Natural killer cell treated with Interleukin-12 subunit alpha and Interleukin-12 subunit beta and Interleukin-15 and Interleukin-18, amount 100 ng/mL, for 72 hours (primary cell): ENCODE measurements around the gene AKR1C1. TPM values are rescaled to one million over a fixed set of nuclear protein-coding genes. Genes with fewer than 3 reads are reported as not detected.
"Not testable (repeated sequence)": the region's sequence is repeated elsewhere in the genome, so short reads cannot be mapped to it uniquely, and the experiment has no call there.

Experiments
- ATAC-seq, 2 donors: fragments of 150-1000 bp; cut with Tn5 transposase in 1 of 2; sonication (Bioruptor Pico), chemical (Tn5 transposase) in 1 of 2; 2 replicates each; pipeline ENCODE4 v1.10.0; 2021
- DNase-seq: peaks from one replicate; pipeline ENCODE4 v3.0.0; 2022; ENCODE audit warnings: low spot score
- H3K27ac Mint-ChIP-seq, 2 donors: 1 replicate in 1 of 2; 2 replicates in 1 of 2; pipeline ENCODE4 v1.8.0; 2022; ENCODE audit warnings: mixed read lengths in 2 of 2, mild to moderate bottlenecking in 1 of 2, moderate library complexity in 1 of 2
- H3K27me3 Mint-ChIP-seq, 2 donors: 1 replicate in 1 of 2; 2 replicates in 1 of 2; pipeline ENCODE4 v1.8.0; 2022; ENCODE audit warnings: mixed read lengths in 2 of 2
- H3K36me3 Mint-ChIP-seq: one replicate; pipeline ENCODE4 v1.8.0; 2022; ENCODE audit warnings: mixed read lengths
- H3K4me1 Mint-ChIP-seq, 2 donors: 1 replicate in 1 of 2; 2 replicates in 1 of 2; pipeline ENCODE4 v1.8.0; 2022; ENCODE audit warnings: low read depth in 2 of 2, mixed read lengths in 2 of 2, mild to moderate bottlenecking in 1 of 2
- H3K4me3 Mint-ChIP-seq: one replicate; pipeline ENCODE4 v1.8.0; 2022; ENCODE audit warnings: mixed read lengths
- H3K9me3 Mint-ChIP-seq: 2 replicates; pipeline ENCODE4 v1.8.0; 2022; ENCODE audit warnings: mixed read lengths
- total RNA-seq, 2 donors: library from RNA; stranded (reverse); gene quantifications; one replicate each; pipeline ENCODE4 v1.2.3, GENCODE V29; 2022

AKR1C1 gene
- total RNA-seq, 2 donors from 2014 or later: 0.28 to 1.0 TPM

DNA sequence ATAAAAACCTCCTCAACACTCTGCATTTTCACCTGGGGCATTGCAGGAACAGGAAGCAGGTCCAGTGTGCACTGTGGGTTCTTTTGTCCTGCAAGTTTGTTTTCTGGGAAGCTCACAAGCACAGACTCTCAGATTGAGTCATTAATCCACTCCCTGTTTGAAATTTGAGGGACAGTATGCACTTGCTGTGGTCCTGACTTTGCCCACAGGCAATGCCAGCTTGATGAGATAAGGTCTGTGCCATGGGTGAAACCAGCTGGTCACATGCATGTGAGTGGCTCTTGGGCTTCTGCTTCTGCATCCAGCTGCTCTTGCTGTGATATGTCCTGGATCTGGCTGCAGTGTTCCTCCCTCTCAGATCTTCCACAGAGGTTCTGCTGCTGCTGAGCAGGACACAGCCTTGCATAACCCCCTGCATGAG is 62.3 kb downstream of the AKR1C1 start:
- not testable (repeated sequence) for H3K4me1 Mint-ChIP-seq, H3K27ac Mint-ChIP-seq, H3K9me3 Mint-ChIP-seq, DNase-seq, H3K4me3 Mint-ChIP-seq, ATAC-seq, H3K36me3 Mint-ChIP-seq
- peaks cover 8 to 29% of the 10 kb centered on the region in 2 donors for H3K27me3 Mint-ChIP-seq

DNA sequence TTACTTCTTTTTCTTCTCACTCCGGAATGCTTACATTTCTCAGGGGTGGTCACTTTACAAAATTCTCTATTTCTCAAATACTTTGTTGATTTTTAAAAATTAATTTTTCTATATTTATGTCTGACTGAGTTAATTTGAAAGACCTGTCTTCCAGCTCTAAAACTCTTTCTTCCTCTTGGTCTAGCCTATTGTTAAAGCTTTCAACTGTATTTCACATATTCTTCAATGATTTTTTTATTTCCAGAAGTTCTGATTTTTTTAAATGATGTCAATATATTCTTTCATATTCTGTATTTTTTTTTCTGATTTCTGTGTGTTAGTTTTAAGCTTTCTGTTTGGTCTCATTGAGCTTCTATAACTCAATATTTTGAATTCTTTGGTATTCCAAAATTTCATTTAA is 67.8 kb downstream of the AKR1C1 start:
- peaks cover 0 to 3% of the 10 kb centered on the region in 2 donors for H3K4me1 Mint-ChIP-seq
- DNase-seq: no peak
- peaks cover 6 to 17% of the 10 kb centered on the region in 2 donors for H3K27me3 Mint-ChIP-seq
- peaks cover 31% of the 10 kb centered on the region for H3K36me3 Mint-ChIP-seq
- peaks cover 7% of the 10 kb centered on the region for H3K9me3 Mint-ChIP-seq
- ATAC-seq: no peak
- H3K27ac Mint-ChIP-seq: no peak overlapping the region
- H3K4me3 Mint-ChIP-seq: no peak overlapping the region

DNA sequence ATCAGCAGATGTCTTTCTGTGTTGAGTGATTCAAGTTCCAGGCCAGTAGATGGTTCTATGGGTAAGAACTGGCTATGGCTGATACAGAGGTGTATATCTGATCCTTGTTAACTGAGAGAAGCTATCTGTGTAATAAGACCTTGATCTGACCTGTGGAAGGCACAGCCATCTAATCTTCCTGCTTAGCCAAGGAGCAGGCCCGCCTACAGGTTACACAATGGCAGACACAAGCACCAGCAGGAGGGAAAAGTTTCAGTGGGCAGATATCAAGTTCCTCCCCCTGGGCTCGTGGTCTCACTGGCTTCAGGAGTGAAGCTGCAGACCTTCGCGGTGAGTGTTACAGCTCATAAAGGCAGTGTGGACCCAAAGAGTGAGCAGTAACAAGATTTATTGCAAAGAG is 68.4 kb downstream of the AKR1C1 start:
- H3K4me1 Mint-ChIP-seq: not testable (repeated sequence)

DNA sequence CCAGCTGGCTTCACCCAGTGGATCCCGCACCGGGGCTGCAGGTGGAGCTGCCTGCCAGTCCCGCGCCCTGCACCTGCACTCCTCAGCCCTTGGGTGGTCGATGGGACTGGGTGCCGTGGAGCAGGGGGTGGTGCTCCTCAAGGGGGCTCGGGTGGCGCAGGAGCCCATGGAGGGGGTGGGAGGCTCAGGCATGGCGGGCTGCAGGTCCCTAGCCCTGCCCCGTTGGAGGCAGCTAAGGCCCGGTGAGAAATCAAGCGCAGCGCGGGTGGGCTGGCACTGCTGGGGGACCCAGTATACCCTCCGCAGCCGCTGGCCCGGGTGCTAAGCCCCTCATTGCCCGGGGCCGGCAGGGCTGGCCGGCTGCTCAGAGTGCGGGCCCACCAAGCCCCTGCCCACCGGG is 69.2 kb downstream of the AKR1C1 start:
- H3K9me3 Mint-ChIP-seq, H3K27ac Mint-ChIP-seq, H3K4me1 Mint-ChIP-seq, H3K4me3 Mint-ChIP-seq, ATAC-seq, DNase-seq: not testable (repeated sequence)
- H3K36me3 Mint-ChIP-seq: peaks cover 31% of the 10 kb centered on the region
- peaks cover 5 to 14% of the 10 kb centered on the region in 2 donors for H3K27me3 Mint-ChIP-seq

More for the DNA sequence above, 68.4 kb downstream of the AKR1C1 start:
- not testable (repeated sequence) for H3K9me3 Mint-ChIP-seq, H3K4me3 Mint-ChIP-seq, DNase-seq, H3K27ac Mint-ChIP-seq, ATAC-seq
- Mint-ChIP-seq H3K36me3 (peaks cover 31% of the 10 kb centered on the region), H3K27me3 (peaks cover 2 to 14% of the 10 kb centered on the region in 2 donors)

Other genes starting within 250 kb of the AKR1C1 start
- gene AKR1E2, start 137.2 kb upstream of the AKR1C1 start, total RNA-seq: 1 to 10 TPM; 2.2 to 3.9 TPM
- gene AKR1C2, start 40.4 kb downstream of the AKR1C1 start, total RNA-seq: not detected
- 10 to 100 TPM in 1 of 2 donors, 1 to 10 TPM in 1; 3.8 to 37.0 TPM for gene AKR1C3, start 131.0 kb downstream of the AKR1C1 start, total RNA-seq
- 1 to 10 TPM in 1 of 2 donors, under 1 TPM in 1; 0.38 to 1.3 TPM for gene AKR1C8, start 221.7 kb downstream of the AKR1C1 start, total RNA-seq
- gene AKR1C4, start 233.4 kb downstream of the AKR1C1 start, total RNA-seq: not detected